Measurements from ENCODE around the gene PNMA6F. TPM values are rescaled to one million over a fixed set of nuclear protein-coding genes. Genes with fewer than 3 reads are reported as not detected.

The PNMA6F gene
- total and polyA plus RNA-seq, 2 of the 8 experiments (the other 6 are each of a cell fraction or from before 2014, with no cell fraction given) = 0.12 to 0.22 TPM

GRCh38 chrX:153366878-153367538, 45.4 kb upstream of the PNMA6F start:
- H4K20me1 ChIP-seq (replicated peaks in 1 of 2; ENCODE audit: control insufficient read depth in 1 of 2, insufficient read depth in 2 of 2, low read length in 2 of 2) = no peaks in the 10 kb centered on the region
- H2BK15ac ChIP-seq (ENCODE audit: low read length) = no peak overlapping the region
- POLR2A ChIA-PET (ENCODE audit: partially characterized antibody) = no interaction called here
- CTCF ChIA-PET (ENCODE audit: partially characterized antibody) = no interaction called here
- no peak overlapping the region for H2AFZ ChIP-seq (ENCODE audit: low read length)
- no peak overlapping the region for H2BK120ac ChIP-seq (replicated peaks; ENCODE audit: low read depth, low read length)
- H3K79me2 ChIP-seq (ENCODE audit: control insufficient read depth in 1 of 2, insufficient read depth in 2 of 2, low read length in 2 of 2) = no peaks in the 10 kb centered on the region
- no peak overlapping the region for H3K23ac ChIP-seq (ENCODE audit: insufficient read length)
- no peak overlapping the region for H2AK5ac ChIP-seq (ENCODE audit: low read depth, low read length)
- no peak overlapping the region for H2BK12ac ChIP-seq (ENCODE audit: low read depth, low read length)
- no peaks in the 10 kb centered on the region for H3K4me1 ChIP-seq (replicated peaks in 1 of 4; ENCODE audit: control insufficient read depth in 3 of 4, insufficient read depth in 4 of 4, low read length in 3 of 4)
- H2BK5ac ChIP-seq (ENCODE audit: low read depth, low read length) = no peak overlapping the region
- no peak overlapping the region for H2BK20ac ChIP-seq (ENCODE audit: low read length)
- no peak overlapping the region for H3K56ac ChIP-seq (replicated peaks; ENCODE audit: insufficient read length, low read depth, low read length)
- H3K9me3 ChIP-seq (ENCODE audit: insufficient read depth in 2 of 2, low read depth in 1 of 2, low read length in 1 of 2) = no peaks in the 10 kb centered on the region
- no peak overlapping the region for H3K14ac ChIP-seq (ENCODE audit: insufficient read length)
- no peak overlapping the region for H4K5ac ChIP-seq (ENCODE audit: insufficient read length, low read depth, low read length)
- H3K4me3 ChIP-seq (ENCODE audit: extremely low read depth in 1 of 4, insufficient read depth in 2 of 4, low read depth in 3 of 4, low read length in 4 of 4) = no peak overlapping the region
- no peak overlapping the region for H3K18ac ChIP-seq (ENCODE audit: extremely low read depth, low read length)
- 94% methylated on average over 5 of the region's 5 CpGs; no CpG with 5 or more reads in 1 of the 2 experiments for WGBS, 2 experiments (ENCODE audit: extremely low coverage in 1 of 2, insufficient coverage in 1 of 2, insufficient read length in 1 of 2, insufficient replicate concordance in 2 of 2, low coverage in 1 of 2, low lambda C conversion rate in 2 of 2, missing lambda C conversion rate in 1 of 2)
- H3K23me2 ChIP-seq (ENCODE audit: low read depth, low read length) = no peaks in the 10 kb centered on the region
- no peak overlapping the region for H3K27ac ChIP-seq (ENCODE audit: low read depth, low read length)
- H3K9ac ChIP-seq (replicated peaks in 1 of 4; ENCODE audit: extremely low read depth in 1 of 4, low read depth in 3 of 4, low read length in 3 of 4) = no peak overlapping the region
- H3K79me1 ChIP-seq (ENCODE audit: low read depth, low read length) = no peaks in the 10 kb centered on the region
- H4K8ac ChIP-seq (ENCODE audit: extremely low read depth, insufficient read depth, low read length) = no peak overlapping the region
- DNase-seq (ENCODE audit: low read depth in 1 of 2, low spot score in 2 of 2) (no peak), FAIRE-seq (no peak)
- no peaks in the 10 kb centered on the region for H3K27me3 ChIP-seq (replicated peaks in 1 of 4; ENCODE audit: control insufficient read depth in 3 of 4, extremely low read depth in 1 of 4, insufficient read depth in 3 of 4, low read length in 3 of 4)
- H3K4ac ChIP-seq (replicated peaks; ENCODE audit: insufficient read length, low read depth, low read length) = no peak overlapping the region
- no peak overlapping the region for H4K91ac ChIP-seq (replicated peaks; ENCODE audit: insufficient read length, low read length)
- no peaks in the 10 kb centered on the region for H3K36me3 ChIP-seq (ENCODE audit: control insufficient read depth in 2 of 4, insufficient read depth in 4 of 4, low read length in 3 of 4)
- no peak overlapping the region for H3K4me2 ChIP-seq (ENCODE audit: insufficient read depth in 1 of 2, low read depth in 2 of 2, low read length in 2 of 2)
- TF ChIP-seq CHD1 (IDR thresholded peaks at IDR 0.05; ENCODE audit: low read depth, low read length) (no peak), YY1 (IDR thresholded peaks at IDR 0.05; ENCODE audit: low read depth, low read length) (no peak), KDM1A (IDR thresholded peaks at IDR 0.05; ENCODE audit: borderline replicate concordance, low read length) (no peak), POU5F1 (IDR thresholded peaks at IDR 0.05; ENCODE audit: low read depth, low read length) (no peak), RFX5 (IDR thresholded peaks at IDR 0.05; ENCODE audit: borderline replicate concordance, low read depth, low read length) (no peak), SIN3A (conservative IDR thresholded peaks at IDR 0.05 in 1 of 2, IDR thresholded peaks at IDR 0.05 in 1 of 2; ENCODE audit: low read depth in 1 of 2, low read length in 2 of 2) (no peak), RNF2 (IDR thresholded peaks at IDR 0.05; ENCODE audit: borderline replicate concordance, low read depth, low read length, missing control alignments, poor library complexity, severe bottlenecking) (no peak), ZNF274 (IDR thresholded peaks at IDR 0.05; ENCODE audit: borderline replicate concordance, extremely low read depth, low read length) (no peak), SAP30 (IDR thresholded peaks at IDR 0.05; ENCODE audit: insufficient read depth, insufficient replicate concordance, low read length) (no peak), SP1 (IDR thresholded peaks at IDR 0.05; ENCODE audit: low read depth, low read length) (no peak), EP300 (IDR thresholded peaks at IDR 0.05; ENCODE audit: borderline replicate concordance in 1 of 2, low read depth in 2 of 2, low read length in 2 of 2) (no peak), CREB1 (IDR thresholded peaks at IDR 0.05) (no peak)
- TF ChIP-seq, protein P1, sequence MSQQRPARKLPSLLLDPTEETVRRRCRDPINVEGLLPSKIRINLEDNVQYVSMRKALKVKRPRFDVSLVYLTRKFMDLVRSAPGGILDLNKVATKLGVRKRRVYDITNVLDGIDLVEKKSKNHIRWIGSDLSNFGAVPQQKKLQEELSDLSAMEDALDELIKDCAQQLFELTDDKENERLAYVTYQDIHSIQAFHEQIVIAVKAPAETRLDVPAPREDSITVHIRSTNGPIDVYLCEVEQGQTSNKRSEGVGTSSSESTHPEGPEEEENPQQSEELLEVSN (IDR thresholded peaks at IDR 0.05) = no peak

All from H1 (cell line).